AG08395 (cell line): ENCODE measurements around the gene RBBP8NL.

Experiments used
- DNase-seq: peaks from one replicate; pipeline ENCODE4 v3.0.0; 2012; ENCODE audit warnings: mixed read lengths, low spot score

RBBP8NL gene

DNA sequence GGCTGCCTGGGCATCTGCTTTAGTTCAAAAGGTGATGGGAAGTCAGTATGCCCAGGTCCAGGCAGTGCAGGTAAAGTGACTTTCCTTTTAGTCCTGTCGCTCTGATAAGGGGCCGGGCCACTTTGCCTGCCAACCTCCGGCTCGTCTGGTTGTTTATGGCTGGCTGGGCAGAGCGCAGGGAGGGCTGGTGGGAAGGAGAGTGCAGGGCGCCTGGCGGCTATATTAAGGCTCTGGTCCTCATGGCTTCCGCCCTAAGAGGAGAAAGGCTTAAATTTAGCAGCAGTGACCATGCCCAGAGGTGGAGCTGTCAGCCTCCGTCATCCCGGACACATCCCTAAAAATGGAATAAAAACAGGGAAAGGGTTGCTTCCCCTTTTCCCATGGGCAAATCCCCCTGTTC is 33.8 kb upstream of the RBBP8NL start:
- no peak for DNase-seq

DNA sequence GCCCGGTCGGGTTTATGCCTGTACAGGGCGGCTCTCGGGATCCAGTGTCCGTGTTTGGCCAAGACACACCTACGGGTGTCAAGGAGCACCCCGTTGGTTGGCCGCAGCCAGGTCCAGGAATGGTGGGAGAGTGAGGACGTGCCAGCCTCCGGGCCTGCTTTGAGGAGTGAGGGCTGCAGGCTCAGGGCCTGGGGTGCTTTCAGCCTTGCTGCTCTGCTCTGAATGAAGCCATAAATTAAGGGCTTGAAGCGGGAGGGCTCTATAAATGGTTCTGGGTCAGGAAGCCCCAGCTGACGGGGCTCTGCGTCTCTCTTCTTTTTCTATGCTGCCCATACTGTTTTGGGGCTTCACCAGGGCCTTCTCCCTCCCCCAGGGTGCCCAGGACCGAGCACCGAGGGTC is 33.3 kb upstream of the RBBP8NL start:
- DNase-seq, result no peak

DNA sequence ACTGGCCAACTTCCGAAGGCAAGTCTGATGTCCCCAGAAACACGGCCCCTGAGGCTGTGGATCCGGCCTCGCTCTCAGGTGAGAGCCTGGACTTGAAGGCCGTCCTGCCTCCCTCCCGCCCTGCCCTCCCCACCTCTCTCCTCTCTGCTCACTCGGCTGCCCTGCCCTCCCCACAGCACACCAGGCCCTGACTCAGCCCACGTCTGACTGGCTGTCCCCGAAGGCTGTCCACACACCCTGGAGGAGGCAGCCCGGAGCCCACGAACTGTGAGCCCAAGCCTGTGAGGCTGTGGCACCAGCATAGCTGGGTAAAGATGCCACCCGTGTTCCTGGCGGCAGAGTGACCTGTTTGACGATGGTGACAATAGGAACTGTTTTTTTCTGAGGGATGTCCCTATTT is 32.1 kb upstream of the RBBP8NL start:
- no peak for DNase-seq

DNA sequence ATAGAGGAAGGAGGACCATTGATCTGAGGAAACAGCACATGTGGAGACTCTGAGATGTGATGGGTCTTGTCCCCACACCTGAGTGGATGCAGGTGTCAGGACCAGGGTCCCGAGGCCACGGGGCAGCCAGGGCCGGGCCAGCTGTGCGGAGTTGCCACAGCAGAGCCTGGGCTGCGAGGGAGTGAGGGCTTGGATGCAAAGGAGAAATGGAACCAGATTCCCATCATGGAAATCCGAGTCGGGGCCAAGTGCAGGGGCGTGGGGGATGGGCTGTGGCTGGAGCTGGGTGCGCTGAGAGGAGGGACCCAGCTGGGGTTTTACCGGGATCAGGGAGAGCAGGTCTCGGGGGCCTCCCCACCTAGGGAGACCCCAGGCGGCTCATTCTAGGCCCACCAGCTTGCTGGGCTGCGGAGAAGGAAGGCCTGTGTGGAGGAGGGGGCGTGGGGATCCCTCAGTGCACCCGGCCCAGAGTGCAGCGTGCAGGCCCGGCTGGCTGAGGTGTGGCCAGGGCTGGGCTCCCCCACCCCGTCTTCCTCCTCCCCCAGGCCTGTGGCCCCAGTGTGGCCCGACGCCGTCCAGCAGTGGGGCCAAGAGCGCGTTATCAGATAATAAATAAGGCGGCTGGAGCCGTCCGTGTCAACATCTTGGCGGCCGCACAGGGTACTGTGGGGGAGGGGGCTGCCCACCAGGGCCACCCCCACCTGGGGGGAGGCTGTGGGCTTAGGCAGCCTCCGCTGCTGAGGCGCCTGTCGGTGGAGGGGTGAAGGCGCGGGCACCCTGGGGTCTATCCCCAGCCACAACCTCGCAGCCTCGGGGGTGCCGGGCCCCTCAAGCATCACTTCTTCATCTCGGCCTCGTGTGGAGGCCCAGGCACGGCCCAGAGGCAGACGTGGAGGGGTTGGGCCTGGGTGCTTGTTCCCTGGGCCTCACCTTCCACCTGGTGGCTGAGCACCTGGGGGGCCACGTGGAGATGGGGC is 31.2 kb upstream of the RBBP8NL start:
- no peak for DNase-seq

DNA sequence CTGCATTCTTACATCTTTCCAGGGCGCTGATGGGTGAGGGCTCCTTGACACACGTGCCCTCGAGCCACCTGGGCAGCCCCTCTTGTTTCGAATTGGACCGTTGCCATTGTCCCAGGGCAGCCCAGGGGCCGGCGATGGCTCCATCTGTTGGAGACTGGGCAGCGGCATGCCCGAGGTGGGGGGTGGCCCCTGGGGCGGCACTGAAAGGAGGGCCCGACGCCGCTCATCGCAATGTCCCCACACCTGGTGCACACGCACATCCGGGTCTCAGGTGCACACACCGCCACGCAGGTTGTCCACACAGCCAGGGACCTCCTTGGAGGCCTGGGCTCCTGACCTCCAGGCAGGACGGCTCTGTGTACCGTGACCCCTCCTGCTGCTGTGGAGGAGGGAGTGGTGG is 30.5 kb upstream of the RBBP8NL start:
- DNase-seq, result no peak

DNA sequence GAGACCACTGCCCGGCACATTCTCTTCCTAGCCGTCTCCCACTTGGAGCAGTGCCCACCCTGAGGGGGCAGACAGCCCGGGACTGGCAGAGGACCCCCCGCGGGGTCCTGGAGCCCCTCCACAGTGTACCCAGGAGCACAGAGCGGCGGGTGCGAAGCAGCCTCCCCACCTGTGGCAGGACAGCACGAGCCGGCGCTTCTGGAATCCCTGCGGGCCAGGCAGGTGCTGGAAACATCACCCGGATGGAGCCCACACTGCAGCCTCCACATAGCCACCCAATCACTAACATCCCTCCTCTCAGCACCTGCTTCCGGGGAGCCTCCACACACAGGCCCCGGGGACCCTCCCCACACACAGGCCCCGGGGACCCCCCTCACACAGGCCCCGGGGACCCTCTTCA is 29.8 kb upstream of the RBBP8NL start:
- DNase-seq, result no peak

DNA sequence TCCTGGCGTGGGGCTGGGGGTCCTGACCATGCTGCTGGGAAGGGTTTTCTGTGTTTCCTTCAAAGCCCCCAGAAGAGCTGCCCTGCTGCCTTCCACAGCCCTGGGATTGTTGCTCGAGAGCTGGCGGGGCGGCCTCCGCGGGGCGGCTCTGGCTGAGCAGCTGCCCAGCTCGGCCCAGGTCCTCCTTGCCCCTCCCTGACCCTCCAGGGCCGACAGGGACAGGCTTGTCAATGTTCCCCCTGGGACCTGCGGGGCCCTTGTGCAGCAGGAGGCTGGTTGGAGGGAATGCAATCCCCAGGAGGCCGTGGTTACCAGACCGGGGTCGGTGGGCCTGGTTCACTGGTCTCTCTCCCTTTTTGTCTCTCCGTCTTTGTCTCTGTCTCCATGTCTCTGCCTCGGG is 28.6 kb upstream of the RBBP8NL start:
- no peak for DNase-seq

DNA sequence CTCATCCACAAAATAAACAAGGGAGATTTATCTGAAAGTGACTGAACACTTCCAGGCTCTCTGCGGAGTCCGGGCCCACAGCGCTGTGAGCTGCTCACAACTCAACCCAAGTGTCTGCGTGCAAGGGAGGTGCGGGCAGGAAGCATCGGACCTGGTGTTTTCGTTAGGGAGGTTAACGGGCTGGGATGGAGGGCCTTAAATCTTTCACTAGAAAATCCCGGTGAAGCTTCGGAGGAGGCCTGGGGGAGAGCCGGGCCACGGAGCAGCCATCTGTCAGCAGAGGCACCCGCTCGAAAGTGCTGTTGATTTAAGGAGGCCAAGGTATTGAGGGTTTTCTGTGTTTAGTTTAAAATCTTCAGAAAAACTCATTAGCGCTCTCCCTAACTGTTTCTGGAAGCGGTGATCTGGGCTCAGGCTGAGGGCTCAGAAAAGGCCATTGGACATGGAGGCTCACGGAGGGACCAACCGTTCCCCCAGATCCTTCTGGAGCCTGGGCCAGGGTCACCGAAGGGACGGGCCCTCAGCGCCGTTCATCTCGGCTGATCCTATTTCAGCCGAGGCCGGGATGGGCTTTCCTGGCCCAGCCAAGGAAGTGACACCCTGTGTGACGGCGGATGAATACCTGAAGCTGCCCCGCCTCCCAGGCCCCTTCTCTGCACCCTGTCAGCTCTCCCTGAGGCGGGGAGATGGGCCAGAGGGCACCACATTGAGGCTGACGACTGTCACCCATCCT is 27.7 kb upstream of the RBBP8NL start:
- no peak for DNase-seq

DNA sequence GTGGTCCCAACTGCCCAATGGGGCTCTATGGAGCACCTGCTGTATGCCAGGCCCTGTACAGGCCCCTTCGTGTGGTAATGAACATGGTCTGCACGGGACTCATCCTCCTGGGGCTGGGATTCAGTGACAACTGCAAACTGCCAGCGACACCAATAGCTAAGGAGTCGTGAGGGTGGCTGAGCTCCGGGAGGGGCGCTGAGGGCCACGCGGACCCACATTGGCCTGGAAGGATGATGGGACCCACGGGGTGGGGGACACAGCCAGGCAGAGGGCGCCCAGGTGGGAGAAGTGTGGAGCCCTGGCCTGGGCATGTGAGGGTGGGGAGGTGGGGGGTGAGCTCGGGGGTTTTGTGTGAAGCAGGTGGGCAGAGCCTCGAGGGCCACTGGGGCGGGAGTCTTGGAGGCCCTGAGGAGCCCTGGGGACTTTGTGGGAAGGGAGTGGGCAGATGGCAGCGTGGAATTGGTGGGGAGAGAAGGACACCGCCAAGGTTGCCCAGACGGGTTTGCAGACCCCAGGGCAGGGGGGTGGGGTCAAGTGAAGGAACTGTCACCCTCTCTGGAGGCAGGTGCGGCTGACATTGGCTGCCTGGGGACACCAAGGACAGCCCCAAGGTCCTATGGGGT is 26.0 kb upstream of the RBBP8NL start:
- no peak for DNase-seq

DNA sequence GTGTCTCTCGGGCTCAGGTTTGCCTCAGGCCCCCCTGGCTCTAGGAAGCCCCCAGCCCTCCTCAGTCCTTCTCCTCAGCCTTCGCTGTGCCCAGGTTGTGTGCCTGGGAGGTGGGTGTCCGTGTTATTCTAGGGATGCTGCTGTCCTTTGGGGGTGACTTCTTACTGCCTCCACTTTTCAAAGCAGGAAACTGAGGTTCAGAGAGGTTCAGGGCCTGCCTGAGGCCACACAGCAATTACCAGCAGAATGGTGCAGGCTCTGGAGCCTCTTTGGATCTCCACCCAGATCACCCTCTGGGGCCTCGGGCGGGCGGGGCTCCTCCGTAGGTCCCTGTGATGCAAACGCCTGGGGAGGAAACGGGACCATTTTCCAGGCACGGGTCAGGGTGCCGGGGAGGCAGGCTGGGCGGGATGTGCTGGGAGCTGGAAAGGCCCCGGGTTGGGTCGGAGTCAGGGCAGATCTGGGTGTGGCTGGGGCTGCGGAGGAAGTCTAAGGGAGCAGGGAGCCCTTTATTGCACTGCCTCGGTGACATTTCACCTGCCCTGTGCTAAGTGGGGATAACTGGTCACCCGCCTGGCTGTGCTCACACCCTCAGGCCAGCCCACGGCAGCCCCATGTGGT is 25.2 kb upstream of the RBBP8NL start:
- no peak for DNase-seq

DNA sequence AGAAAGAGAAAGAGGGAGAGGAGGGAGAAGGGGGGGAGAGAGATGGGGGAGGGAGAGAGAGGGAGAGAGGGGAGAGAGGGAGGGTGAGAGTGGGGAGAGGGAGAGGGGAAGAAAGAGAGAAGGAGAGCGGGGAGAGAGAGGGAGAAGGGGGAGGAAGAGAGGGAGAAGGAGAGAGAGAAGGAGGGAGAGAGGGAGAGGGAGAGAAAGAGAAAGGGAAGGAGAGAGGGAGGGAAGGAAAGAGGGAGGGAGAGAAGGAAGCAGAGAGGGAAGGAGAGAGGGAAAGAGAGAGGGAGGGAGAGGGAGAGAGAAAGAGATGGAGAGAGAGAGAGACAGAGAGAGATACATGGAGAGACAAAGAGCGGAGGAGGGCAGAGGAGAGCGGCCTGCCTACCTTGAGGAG is 24.6 kb upstream of the RBBP8NL start:
- no peak for DNase-seq

DNA sequence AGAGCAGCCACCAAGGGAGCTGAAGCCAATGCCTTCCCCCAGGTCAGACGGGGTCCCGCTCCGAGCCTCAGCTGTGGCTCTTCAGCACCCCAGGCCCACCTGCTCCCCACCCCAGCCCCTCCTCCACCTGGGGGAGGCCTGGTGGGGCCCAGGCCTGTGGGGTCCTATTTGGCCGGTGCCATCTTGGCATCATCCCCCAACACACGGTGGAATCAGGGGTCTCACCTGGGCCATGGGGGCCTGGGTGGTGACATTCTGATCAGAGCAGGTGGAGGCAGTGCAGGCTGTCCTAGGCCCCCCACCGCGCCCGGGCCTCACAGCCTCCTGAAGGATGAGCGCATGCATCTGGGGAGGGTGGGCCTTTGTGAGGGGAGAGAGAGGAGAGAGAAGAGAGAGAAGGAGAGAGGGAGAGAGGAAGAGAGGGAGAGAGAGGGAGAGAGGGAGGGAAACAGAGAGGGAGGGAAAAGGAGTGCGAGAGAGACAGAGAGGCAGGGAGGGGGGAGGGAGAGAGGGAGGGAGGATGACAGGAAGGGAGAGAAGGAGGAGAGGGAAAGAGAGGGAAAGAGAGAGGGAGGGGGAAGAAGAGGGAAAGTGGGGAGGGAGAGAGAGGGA is 23.9 kb upstream of the RBBP8NL start:
- DNase-seq, result no peak

DNA sequence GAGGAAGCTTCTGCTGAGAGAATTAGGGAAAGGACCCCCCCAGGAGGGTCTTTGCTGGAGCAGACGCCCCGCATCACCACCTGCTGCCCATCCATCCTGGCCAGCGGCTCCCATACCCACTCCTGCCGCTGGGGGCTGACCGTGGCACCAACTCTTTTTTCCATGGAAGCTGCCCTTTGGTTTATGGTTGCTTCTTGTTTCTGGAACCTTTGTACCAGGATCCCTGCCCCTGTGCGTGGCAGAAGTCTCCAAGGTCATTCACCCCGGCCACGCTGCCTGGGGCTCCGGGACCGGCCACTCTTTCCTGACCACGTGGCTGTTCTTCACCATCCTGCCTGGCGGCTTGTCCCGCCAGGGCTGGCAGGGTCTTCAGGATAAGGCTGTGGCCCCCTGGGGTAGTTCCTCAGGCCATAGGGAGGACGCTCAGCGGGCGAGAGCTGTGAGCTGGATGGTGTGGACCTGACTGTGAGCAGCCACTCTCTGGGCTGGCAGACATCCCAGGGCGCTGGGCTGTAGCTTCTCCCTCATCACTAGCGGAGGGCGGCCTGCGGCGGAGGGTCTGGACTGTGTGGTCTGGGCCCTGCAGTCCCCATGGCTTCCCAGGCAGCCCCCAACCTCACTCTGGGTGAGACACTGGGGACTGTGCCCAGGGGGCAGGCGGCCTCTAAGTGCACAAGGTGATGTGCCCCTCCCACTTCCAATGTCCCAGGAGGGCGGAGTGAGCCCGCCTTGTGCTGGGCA is 22.8 kb upstream of the RBBP8NL start:
- DNase-seq, result no peak

DNA sequence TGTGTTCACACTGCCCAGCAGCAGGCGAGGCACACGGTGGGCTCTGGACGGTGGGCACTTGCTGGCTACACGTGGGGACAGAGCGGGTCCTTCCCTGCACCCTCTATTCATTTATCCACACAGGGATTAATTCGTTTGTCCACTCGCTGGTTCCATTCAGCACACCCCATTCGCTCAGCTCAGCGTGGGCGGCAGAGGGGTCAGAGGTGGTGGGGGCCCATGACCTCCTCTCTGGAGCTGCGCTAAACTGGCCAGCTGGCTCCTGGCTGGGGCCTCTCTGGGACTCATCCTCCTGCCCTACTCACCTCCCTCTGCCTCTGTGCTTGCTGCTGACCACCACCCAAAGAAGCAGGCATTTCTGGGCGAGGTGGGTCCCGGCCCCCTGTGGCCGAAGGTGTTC is 21.4 kb upstream of the RBBP8NL start:
- no peak for DNase-seq

DNA sequence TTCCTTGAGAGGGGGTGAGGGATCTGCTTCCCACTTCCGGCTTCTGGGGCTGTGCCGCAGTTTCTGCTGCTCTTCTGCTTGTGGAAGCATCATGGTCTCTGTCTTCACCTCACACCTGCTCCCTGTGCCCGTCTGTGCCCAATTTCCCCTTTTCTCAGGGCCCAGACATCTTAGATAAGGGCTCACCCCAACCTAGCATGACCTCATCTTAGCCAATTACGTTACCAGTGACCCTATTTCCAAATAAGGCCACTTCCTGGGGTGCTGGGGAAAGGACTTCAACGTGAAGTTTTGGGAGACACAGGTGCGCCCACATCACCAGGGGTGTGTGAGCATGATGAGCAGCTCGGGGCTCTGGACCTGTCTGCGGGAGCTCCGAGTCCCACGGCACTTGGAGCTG is 20.7 kb upstream of the RBBP8NL start:
- no peak for DNase-seq

DNA sequence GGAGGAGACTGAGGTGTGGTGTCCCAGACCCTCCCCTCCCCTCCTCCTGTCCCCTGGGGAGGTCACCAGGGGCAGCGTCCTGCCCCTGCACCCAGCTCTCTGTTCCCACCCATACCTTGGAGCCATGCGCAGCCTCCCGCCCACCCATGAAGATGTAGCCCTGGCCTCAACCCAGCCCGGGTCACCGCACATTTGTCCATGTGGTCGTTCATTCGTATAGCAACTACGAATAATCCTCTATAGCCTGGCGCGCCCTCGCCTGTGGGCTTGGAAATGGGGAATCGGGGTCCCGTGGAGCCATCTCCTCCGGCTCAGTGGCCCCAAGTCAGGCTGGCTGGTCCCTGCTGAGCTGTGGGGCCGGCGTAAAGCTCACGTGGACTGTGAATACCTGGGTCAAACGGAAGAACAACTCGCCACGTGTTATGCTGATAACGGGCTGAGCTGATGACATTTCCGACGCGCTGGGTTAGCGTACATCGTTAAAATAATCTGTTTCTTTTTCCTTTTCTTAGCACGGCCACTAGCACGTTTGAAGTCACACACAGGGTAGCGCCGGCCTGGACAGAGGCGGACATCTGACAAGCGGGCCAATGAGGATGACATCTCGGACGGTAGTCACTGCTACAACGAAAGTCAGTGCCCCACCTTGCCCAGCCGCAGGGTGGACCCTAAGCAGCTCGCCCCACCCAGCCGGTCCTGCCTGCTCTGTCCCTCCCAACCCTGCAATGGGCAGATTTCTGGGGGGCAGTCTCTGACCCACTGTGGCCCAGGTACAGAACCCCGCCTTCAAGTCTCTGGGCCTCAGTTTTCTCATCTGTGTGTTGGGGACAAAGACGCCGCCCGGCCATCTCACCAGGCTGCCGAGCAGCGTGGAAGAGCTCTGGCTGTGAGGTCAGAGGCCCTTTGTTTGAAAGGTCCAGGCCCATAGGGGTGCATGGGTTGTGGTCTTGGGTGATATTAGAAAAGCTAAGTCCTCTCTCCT is 19.8 kb upstream of the RBBP8NL start:
- no peak for DNase-seq

DNA sequence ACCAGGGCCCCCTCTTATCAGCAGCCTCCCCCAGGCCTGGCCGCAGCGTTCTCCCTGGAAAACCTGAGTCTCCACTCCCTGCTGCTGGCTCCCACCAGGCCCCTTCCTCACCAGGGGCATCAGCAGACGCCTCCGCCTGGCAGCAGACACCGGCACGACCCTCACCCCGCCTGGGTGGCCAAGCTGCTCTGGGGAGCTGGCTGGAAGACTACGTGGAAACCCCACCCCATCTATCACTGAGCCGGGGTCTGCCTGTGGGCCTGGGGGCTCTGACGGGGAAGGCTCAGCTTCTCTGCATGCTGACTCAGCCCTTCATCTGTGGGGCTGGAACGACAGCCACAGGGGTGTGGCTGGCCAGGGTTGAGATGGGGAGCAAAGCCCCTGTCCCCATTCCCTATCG is 19.1 kb upstream of the RBBP8NL start:
- DNase-seq, result no peak

DNA sequence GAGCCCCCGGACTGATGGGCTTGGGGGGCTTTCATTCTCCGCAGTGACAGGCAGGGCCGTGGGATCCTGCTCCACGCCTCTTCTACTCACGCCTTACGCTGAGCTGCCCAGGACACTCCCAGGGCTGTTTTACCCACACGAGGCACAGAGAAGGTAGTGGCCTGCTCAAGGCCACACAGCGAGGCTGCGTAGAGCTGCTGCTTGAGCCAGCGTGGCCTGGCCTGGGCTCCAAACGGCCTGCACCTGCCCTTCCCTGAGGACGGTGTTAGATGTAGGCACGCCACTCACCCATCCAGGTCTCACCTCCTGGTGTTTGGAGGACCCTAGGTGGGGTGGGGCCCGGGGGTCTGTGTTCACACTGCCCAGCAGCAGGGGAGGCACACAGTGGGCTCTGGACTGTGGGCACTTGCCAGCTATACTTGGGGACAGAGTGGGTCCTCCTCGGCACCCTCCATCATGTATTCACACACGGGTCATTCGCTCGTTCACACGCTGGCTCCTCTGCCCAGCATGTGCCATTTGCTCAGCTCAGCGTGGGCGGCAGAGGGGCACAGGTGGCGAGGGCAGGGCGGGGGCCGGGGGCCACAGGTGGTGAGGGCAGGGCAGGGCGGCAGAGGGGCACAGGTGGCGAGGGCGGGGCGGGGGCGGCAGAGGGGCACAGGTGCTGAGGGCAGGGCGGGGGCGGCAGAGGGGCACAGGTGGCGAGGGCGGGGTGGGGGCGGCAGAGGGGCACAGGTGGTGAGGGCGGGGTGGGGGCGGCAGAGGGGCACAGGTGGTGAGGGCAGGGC is 18.4 kb upstream of the RBBP8NL start:
- DNase-seq, result no peak

DNA sequence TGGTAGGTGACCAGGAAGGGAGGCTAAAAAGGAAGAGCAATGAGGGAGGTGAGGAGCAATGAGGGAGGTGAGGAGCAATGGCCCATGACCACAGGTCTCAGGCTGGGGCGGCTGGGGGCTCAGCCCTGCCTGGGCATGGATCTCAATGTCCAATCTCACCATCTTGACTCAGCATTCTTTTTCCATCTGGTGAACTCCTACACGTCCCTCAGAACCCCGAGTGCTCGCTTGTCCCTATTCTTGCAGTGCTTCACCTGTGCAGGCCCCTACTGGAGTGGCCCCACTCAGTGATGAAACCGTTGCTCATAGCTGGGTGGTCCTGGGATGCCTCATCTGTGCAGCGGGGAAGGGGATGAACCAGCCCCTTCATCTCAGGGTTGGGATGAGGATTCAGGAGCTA is 16.9 kb upstream of the RBBP8NL start:
- no peak for DNase-seq
